ENCODE data around the gene GALNT13.

- TF ChIP-seq CTCF (IDR thresholded peaks at IDR 0.05; ENCODE audit: low read depth, low read length, missing input control) (no peak), MAX (IDR thresholded peaks at IDR 0.05) (no peak), REST (IDR thresholded peaks at IDR 0.05) (no peak), RAD21 (IDR thresholded peaks at IDR 0.05) (no peak), JUND (IDR thresholded peaks at IDR 0.05) (no peak), GABPA (IDR thresholded peaks at IDR 0.05 in 1 of 2, conservative IDR thresholded peaks at IDR 0.05 in 1 of 2) (no peak)
Observed at GRCh38 chr2:154130821-154131220, 259.1 kb downstream of the GALNT13 start.

Data from liver (tissue), 3 donors.